Measurements from ENCODE around the gene DSCAML1.

Gene DSCAML1

DNA sequence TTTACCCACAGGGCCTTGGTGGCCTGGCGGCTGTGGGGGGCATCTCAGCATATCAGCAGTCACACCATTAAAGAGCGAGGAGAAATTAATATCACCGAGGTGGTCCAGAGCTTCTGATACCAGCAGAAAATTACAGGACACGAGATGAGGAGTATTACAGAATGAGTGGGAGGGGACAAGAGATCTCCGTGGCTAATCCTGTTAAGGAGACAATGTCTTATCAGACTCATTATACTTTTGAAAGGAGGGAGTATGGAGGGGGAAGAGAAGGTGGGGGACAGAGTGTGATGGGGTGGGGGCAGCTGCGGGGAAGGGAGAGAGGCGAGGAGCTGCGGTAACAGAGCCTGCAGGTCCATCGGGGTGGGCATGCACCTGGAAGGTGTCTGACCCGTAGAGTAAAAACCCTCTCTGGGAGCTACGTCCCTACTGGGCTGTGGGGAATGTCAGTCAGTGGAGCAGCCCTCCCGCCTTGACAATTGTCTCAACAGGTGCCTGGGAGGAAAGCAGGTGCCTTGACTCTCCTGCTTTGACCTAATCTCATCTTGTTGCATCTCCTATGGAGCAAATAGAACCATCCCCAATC is 245.2 kb downstream of the DSCAML1 start:
- no peak overlapping the region for H3K27ac Mint-ChIP-seq
- H3K9me3 Mint-ChIP-seq = no peaks in the 10 kb centered on the region
- DNase-seq = no peak
- H3K4me3 Mint-ChIP-seq = no peak overlapping the region
- no peaks in the 10 kb centered on the region for H3K36me3 Mint-ChIP-seq (ENCODE audit: low read depth)
- TF ChIP-seq, protein P1, sequence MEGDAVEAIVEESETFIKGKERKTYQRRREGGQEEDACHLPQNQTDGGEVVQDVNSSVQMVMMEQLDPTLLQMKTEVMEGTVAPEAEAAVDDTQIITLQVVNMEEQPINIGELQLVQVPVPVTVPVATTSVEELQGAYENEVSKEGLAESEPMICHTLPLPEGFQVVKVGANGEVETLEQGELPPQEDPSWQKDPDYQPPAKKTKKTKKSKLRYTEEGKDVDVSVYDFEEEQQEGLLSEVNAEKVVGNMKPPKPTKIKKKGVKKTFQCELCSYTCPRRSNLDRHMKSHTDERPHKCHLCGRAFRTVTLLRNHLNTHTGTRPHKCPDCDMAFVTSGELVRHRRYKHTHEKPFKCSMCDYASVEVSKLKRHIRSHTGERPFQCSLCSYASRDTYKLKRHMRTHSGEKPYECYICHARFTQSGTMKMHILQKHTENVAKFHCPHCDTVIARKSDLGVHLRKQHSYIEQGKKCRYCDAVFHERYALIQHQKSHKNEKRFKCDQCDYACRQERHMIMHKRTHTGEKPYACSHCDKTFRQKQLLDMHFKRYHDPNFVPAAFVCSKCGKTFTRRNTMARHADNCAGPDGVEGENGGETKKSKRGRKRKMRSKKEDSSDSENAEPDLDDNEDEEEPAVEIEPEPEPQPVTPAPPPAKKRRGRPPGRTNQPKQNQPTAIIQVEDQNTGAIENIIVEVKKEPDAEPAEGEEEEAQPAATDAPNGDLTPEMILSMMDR (IDR thresholded peaks at IDR 0.05) = no peak
- H3K4me1 Mint-ChIP-seq = peaks cover 21% of the 10 kb centered on the region
- peaks cover 38% of the 10 kb centered on the region for H3K27me3 Mint-ChIP-seq (ENCODE audit: low read depth, poor library complexity)

DNA sequence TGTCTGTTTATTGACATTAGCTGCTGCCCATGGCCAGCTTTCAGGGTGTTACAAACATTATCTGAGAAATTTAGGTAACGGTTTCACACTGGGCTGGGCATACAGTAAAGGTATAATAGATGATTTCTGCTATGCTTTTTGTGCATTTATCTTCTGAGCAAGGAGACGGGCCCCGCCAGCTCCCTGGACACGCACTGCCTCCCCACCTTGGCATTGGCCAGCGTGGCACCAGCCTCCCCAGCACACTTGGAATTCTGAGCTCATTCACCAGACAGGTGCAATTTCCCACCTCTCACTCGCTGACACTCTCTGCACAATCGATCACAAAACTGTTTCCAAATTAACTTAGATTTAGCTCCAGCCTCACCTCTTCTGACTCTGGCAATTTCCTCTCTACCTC is 246.6 kb downstream of the DSCAML1 start:
- no peak for DNase-seq
- Mint-ChIP-seq H3K4me1 (peaks cover 24% of the 10 kb centered on the region), H3K9me3 (no peaks in the 10 kb centered on the region), H3K4me3 (no peak overlapping the region), H3K27ac (no peak overlapping the region), H3K27me3 (ENCODE audit: low read depth, poor library complexity) (peaks cover 47% of the 10 kb centered on the region), H3K36me3 (ENCODE audit: low read depth) (no peaks in the 10 kb centered on the region)
- TF ChIP-seq, protein P1 (IDR thresholded peaks at IDR 0.05) = no peak

DNA sequence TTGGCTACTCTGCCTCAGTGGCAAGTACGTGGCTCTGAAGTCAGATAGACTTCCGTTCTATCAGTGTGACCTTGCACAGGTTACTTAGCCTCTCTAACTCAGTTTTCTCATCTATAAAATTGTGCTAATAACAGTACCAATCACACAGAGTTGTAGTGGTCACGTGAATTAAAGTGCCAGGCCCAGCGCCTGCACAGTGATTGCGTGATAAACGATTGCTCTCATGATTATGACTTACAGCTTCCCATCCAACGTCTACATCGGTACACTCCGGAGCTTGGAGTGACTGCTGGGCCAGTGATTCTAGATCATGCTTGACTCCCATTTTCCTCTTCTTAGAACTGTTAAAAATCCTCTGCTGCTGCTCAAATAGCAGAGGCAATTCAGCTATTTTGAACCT is 247.6 kb downstream of the DSCAML1 start:
- no peak for DNase-seq
- Mint-ChIP-seq H3K4me3 (no peak overlapping the region), H3K27me3 (ENCODE audit: low read depth, poor library complexity) (peaks cover 53% of the 10 kb centered on the region), H3K9me3 (no peaks in the 10 kb centered on the region), H3K4me1 (peaks cover 28% of the 10 kb centered on the region), H3K36me3 (ENCODE audit: low read depth) (no peaks in the 10 kb centered on the region), H3K27ac (no peak overlapping the region)
- TF ChIP-seq, protein P1 (IDR thresholded peaks at IDR 0.05) = no peak

DNA sequence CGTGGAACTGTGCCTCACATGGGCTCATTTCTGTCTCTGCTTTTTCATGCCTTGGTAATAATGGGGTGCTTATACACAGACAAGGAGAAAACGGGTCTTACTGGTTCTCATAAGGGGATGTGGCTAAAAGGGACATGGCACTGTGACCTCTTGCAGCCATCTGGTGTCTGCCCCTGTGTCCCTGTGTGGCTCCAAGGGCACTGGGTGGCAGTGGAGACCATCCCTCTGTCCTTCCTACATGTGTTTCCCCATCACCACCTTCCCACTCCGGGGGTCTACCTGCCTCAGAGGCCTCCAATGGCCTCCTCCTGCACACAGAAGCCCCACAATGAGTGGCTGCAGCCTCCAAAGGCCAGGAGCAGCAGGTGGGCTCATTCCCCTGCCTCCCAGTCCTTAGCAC is 248.1 kb downstream of the DSCAML1 start:
- no peaks in the 10 kb centered on the region for H3K36me3 Mint-ChIP-seq (ENCODE audit: low read depth)
- H3K27me3 Mint-ChIP-seq (ENCODE audit: low read depth, poor library complexity) = peaks cover 57% of the 10 kb centered on the region
- no peak for DNase-seq
- no peak overlapping the region for H3K27ac Mint-ChIP-seq
- H3K9me3 Mint-ChIP-seq = no peaks in the 10 kb centered on the region
- no peak overlapping the region for H3K4me3 Mint-ChIP-seq
- H3K4me1 Mint-ChIP-seq = peaks cover 28% of the 10 kb centered on the region
- TF ChIP-seq, protein P1 (IDR thresholded peaks at IDR 0.05) = no peak

DNA sequence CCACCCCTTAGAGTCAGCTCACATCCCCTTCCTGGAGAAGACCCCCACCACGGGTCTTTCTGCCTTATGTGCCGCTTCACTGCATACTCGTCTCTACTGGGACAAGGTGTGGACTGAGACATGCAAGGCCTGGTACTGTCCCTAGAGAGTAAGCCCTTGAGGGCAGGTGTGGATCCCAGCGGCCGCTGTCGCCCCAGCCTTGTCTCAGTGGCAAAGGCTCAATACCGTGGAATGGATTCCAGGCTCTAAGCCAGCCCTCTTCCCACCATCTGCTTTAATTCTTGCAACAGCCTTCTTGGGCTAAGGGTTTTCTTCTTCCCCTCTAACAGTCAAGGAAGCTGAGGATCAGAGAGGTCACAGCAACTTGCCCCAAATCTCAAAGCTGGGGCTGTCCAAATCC is 249.1 kb downstream of the DSCAML1 start:
- H3K36me3 Mint-ChIP-seq (ENCODE audit: low read depth) = no peaks in the 10 kb centered on the region
- DNase-seq = no peak
- peaks cover 28% of the 10 kb centered on the region for H3K4me1 Mint-ChIP-seq
- H3K9me3 Mint-ChIP-seq = no peaks in the 10 kb centered on the region
- H3K27me3 Mint-ChIP-seq (ENCODE audit: low read depth, poor library complexity) = peaks cover 57% of the 10 kb centered on the region
- no peak overlapping the region for H3K4me3 Mint-ChIP-seq
- H3K27ac Mint-ChIP-seq = no peak overlapping the region
- TF ChIP-seq, protein P1 (IDR thresholded peaks at IDR 0.05) = no peak

DNA sequence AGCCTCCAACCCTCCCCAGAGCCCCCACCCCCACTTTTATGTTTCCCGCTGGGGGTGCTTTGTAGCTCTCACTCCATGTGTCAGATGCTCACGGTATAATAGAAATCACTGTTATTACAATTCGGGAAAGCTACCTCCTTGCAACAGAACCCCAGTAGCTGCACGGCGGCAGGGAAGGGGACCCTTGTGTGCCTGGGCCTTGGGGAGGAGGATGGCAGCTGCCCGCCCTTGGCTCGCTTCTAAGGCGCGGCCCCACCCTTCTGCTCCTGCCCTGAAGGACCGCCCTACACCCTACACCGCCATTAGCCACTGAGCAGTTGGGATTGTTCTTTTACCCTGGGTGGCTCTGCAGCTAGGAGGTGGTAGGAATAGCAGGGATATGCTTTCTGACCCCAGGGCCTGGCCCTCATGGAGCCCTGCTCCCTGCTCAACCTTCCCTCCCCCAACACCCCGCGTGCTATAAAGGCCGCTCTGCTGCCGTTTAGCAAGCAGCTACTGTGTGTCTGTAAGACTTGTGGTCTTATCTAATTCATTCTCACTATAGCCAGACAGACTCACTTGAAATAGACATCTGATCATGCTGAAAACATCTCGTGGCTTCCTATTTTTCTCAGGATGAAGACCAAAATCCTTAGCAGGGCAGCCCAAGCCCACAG is 249.7 kb downstream of the DSCAML1 start:
- peaks cover 56% of the 10 kb centered on the region for H3K27me3 Mint-ChIP-seq (ENCODE audit: low read depth, poor library complexity)

More for the DNA sequence above, 249.7 kb downstream of the DSCAML1 start:
- TF ChIP-seq, protein P1 (IDR thresholded peaks at IDR 0.05) = no peak
- peaks cover 28% of the 10 kb centered on the region for H3K4me1 Mint-ChIP-seq
- no peaks in the 10 kb centered on the region for H3K36me3 Mint-ChIP-seq (ENCODE audit: low read depth)
- no peaks in the 10 kb centered on the region for H3K9me3 Mint-ChIP-seq
- H3K4me3 Mint-ChIP-seq = no peak overlapping the region
- no peak for DNase-seq
- H3K27ac Mint-ChIP-seq = no peak overlapping the region
